ENCODE data around the gene IGSF22. TPM values are rescaled to one million over a fixed set of nuclear protein-coding genes. Genes with fewer than 3 reads are reported as not detected.

Gene IGSF22
- total and polyA plus RNA-seq, 8 donors: 0.18 to 8.3 (median 0.56) TPM; not detected in 4

GRCh38 chr11:18745251-18745650, 19.3 kb upstream of the IGSF22 start:
- Histone ChIP-seq H3K9me3 (no peaks in the 10 kb centered on the region), H3K4me3 (no peak overlapping the region), H3K36me3 (no peaks in the 10 kb centered on the region), H3K27me3 (peaks cover 0 to 4% (median 0%) of the 10 kb centered on the region in 3 donors), H3K27ac (no peak overlapping the region), H3K4me1 (no peaks in the 10 kb centered on the region)
- TF ChIP-seq POLR2AphosphoS5 (IDR thresholded peaks at IDR 0.05) (no peak), EP300 (IDR thresholded peaks at IDR 0.05) (no peak), CTCF (IDR thresholded peaks at IDR 0.05) (no peak)
- 65 to 84% (median 72%) methylated on average over 6 of the region's 6 CpGs for WGBS, 5 donors
- intact Hi-C loops (cut with DNase I; ENCODE audit: low total_unique reads): no loop called here
- no peak for DNase-seq

GRCh38 chr11:18743900-18744514, 18.0 kb upstream of the IGSF22 start:
- no peak for DNase-seq
- H3K36me3 ChIP-seq: no peaks in the 10 kb centered on the region
- no peaks in the 10 kb centered on the region for H3K9me3 ChIP-seq
- no peak overlapping the region for H3K4me3 ChIP-seq
- no peak for TF ChIP-seq EP300 (IDR thresholded peaks at IDR 0.05)
- TF ChIP-seq POLR2A (IDR thresholded peaks at IDR 0.05): no peak
- TF ChIP-seq POLR2AphosphoS5 (IDR thresholded peaks at IDR 0.05): no peak
- no peak for TF ChIP-seq CTCF (IDR thresholded peaks at IDR 0.05)
- no peaks in the 10 kb centered on the region for H3K4me1 ChIP-seq
- intact Hi-C loops (cut with DNase I; ENCODE audit: low total_unique reads): no loop called here
- H3K27me3 ChIP-seq: no peaks in the 10 kb centered on the region
- H3K27ac ChIP-seq: no peak overlapping the region
- WGBS, 5 donors: 74 to 86% (median 84%) methylated on average over 11 to 15 of the region's 15 CpGs

- WGBS, 5 donors: 78 to 88% (median 86%) methylated on average over 9 to 10 of the region's 10 CpGs
- H3K36me3 ChIP-seq: no peaks in the 10 kb centered on the region
- no peaks in the 10 kb centered on the region for H3K4me1 ChIP-seq
- intact Hi-C loops (cut with DNase I; ENCODE audit: low total_unique reads): no loop called here
- no peaks in the 10 kb centered on the region for H3K9me3 ChIP-seq
- H3K4me3 ChIP-seq: no peak overlapping the region
- H3K27me3 ChIP-seq: no peaks in the 10 kb centered on the region
- H3K27ac ChIP-seq: no peak overlapping the region
- no peak for TF ChIP-seq CTCF (IDR thresholded peaks at IDR 0.05)
- no peak for TF ChIP-seq EP300 (IDR thresholded peaks at IDR 0.05)
- TF ChIP-seq POLR2A (IDR thresholded peaks at IDR 0.05): no peak
- no peak for TF ChIP-seq POLR2AphosphoS5 (IDR thresholded peaks at IDR 0.05)
- DNase-seq: no peak
These were observed 17.4 kb upstream of the IGSF22 start for GRCh38 chr11:18743365-18743764.

GRCh38 chr11:18741783-18742182, 15.8 kb upstream of the IGSF22 start:
- no peaks in the 10 kb centered on the region for H3K4me1 ChIP-seq
- no peak for DNase-seq
- 78 to 94% (median 87%) methylated on average over 3 of the region's 3 CpGs for WGBS, 5 donors
- no peak overlapping the region for H3K4me3 ChIP-seq
- peaks cover 0 to 2% (median 0%) of the 10 kb centered on the region in 3 donors for H3K27me3 ChIP-seq
- no peaks in the 10 kb centered on the region for H3K36me3 ChIP-seq
- intact Hi-C loops (cut with DNase I; ENCODE audit: low total_unique reads): no loop called here
- H3K27ac ChIP-seq: no peak overlapping the region
- no peaks in the 10 kb centered on the region for H3K9me3 ChIP-seq
- TF ChIP-seq POLR2A (IDR thresholded peaks at IDR 0.05) (no peak), EP300 (IDR thresholded peaks at IDR 0.05) (no peak), POLR2AphosphoS5 (IDR thresholded peaks at IDR 0.05) (no peak), CTCF (IDR thresholded peaks at IDR 0.05) (no peak)

All from stomach (tissue), 9 donors.